CD4-positive, alpha-beta T cell treated with Interleukin-17A for 4 hours (primary cell): Measurements from ENCODE around the gene RSAD1.

Experiments
- DNase-seq: peaks from one replicate; pipeline ENCODE4 v3.0.0-alpha.2; 2020; ENCODE audit warnings: mixed read lengths

The RSAD1 gene

DNA sequence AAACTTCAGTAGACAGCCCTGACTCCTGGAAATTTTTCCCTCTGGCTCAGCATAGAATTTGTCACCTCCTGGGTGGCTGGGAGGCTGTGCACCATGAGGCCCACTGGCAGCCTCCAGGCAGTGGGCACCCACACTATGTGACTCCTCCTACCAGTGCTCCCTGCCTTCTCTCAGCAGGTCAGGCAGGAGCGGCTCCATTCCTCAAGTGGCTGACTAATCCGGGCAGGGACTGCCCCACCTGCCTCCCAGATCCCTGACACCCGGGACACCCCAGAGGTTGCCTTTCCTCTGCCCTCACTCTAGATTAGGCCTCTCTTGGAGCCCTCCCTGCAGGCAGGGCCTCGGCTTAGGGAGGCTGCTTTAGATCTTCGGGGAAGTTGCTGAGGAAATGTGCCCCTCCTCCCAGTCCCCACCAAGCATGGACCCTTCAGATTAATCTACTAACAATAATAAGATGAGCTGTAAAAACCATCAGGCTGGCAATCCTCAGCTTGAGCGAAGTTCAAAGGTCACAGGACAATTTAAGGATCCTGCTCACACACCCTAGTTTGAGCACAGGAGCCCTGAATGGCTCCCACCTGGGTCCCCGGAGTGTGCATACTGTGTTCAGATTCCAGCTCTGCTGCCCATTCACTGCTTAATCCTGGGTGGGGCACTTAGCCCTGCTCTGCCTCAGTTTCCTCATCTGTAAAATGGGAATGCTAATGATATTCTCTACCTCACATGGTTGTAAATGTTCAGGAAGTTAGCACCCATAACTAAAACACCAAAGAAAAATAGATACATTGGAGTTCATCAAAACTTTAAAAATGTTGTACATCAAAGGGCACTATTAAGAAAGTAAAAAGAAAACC lies 19.6 kb downstream of the RSAD1 start:
- DNase-seq, result no peak

DNA sequence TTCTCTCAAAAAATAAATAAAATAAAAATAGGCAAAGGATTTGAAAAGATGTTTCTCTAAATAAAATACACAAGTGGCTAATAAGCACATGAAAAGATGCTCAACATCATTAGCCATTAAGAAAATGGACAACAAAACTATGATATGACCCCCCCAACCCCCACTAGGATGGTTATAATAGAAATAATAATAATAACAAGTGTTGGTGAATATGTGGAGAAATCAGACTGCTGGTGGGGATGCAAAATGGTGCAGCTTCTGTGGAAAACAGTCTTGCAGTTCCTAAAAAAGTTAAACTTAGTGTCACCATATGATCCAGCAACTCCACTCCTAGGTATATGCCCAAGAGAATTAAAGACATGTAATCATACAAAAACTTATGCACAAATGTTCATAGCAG lies 20.6 kb downstream of the RSAD1 start:
- DNase-seq, result no peak

DNA sequence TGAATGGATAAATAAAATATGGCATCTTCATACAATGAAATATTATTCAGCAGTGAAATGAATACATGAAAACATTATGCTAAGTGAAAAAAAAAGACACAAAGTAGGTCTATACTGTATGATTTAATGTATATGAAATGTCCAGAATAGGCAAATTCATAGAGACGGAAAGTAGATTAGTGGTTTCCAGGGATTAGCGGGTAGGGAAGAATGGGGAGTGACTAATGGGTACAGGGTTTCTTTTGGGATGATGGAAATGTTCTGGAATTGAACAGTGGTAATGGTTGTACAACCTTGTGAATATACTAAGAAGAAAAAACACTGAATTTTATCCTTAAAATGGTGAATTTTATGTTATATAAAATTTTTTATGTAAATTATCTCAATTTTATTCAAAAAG lies 21.1 kb downstream of the RSAD1 start:
- no peak for DNase-seq

DNA sequence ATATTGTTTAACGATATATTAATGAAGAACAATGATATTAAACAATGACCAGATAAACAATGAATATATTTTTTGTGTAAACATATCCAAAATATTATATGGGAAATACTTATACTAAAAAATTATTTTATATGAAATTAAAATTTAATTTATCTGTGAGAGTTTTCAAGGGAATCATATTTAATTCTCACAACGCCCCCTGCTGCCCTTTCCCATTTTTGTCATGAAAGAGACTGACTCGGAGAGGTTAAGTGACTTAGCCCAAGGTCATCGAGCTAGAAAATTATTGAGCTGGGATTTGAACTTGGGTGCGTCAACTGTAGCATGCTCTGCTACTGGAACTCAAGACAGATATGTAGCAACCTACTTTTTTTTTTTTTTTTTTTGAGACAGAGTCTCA lies 22.4 kb downstream of the RSAD1 start:
- DNase-seq, result peak; percentile 53

DNA sequence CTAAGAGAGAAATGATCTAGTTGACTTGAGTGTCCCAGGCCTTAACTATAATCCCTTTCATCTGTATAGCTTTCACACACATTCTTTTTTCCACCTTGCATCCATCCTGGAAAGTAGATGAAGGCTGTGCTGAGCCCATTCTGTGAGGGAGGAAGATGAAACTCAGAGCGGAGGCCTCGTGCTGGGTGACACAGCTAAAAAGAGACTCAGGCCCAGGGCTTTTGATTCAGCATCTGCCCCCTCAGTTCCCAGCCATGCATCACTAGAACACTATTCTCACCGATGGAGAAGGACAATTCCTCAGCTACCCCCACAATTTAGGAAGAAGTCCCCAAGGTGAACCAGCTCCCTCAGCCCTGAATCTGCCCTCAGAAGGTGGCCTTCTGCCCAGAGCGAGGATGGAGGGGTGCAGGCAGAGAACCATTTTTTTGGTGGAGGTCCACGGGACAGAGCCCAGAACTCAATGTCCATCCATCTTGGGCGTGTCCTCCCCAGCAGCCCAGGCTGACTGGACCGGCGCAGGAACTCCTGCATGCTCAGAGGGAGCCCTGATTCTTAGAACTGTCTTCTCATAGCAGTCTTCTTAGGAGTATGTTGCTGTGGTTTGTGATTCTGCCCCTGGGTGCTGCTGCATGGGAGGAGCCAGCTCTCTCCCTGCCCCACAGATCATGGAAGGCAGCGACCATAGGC lies 23.8 kb downstream of the RSAD1 start:
- DNase-seq, result no peak

DNA sequence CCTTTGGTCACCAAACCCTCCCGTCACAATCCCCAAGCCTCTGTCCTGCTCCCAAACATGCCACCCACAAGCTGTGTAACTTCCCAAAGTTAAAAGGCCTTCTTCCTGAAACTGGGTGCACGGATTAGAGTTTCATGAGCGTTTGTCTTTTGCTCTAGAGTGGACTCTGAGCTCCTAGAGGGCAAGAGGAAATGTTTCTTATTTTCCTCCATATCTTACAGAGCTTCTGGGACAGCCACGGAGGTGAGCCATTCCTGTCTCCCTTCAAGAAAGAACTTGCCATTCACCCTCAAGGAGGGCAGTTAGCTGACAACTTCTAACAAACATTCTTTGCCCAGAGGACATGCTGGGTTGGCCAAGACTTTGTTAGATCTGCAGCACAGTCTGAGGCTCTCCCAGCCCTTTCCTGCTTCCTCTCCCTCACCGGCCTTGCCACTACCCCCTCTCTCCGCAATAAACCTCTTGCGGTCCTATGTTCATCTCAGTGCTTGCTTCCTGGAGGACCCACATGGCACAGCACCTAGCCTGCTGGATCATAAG lies 27.0 kb downstream of the RSAD1 start:
- DNase-seq, result no peak

DNA sequence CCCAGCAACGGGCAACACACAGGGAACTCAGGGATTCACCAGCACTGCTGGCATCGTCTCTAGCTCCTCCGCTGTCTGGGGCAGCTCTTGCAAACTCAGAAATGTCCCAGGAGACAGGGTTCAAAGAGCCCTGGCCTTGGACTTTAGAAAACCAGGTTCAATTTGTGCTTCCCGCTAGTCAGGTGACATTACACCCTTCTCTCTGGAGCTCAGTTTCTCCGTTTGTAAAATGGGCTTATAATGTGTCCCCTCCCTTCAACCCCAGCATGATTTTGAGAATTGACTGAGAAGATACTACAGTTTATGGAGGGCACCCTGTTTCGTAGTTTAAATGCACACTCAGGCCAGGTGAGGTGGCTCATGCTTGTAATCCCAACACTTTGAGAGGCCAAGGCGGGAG lies 27.6 kb downstream of the RSAD1 start:
- no peak for DNase-seq

DNA sequence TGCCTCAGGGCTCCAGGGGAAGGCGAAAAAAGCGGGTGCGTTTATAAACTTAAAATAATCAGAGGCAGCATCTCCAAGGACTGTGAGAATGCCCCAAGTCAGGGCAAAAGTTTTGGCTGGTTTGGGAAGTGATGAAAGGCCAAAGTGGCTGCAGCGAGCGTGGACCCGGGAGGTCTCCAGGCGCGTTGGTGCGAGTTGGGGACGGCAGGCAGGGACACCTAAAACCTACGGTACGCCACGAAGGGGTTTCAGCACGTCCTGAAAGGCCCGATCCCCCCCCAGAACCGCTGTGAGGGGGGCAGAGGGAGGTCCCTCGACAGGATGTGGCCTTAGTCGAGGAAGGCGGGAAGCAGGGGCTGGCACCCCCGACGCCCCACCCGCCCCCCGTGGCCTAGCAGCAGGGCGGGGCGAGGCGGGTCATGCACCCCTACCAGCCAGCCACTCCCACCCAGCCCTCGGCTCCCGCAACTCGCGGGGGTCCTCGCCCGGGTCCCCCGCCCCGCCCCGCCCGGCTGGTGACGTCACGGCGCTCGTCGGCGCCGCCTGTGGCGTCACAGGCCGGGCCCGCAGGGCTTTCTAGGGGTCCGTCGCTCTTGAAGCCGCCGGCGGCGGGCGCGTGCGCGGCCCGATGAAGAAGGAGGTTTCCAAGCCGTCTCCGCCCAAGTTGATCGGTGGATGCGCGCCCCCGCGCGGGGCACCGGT lies 29.4 kb downstream of the RSAD1 start, which contains the start of gene MYCBPAP:
TSS of gene MYCBPAP (plus strand) at position 569 of the 702 bp plus-strand sequence. CDS start 236 bp downstream, outside the sequence.
- peak; percentile 84 for DNase-seq

DNA sequence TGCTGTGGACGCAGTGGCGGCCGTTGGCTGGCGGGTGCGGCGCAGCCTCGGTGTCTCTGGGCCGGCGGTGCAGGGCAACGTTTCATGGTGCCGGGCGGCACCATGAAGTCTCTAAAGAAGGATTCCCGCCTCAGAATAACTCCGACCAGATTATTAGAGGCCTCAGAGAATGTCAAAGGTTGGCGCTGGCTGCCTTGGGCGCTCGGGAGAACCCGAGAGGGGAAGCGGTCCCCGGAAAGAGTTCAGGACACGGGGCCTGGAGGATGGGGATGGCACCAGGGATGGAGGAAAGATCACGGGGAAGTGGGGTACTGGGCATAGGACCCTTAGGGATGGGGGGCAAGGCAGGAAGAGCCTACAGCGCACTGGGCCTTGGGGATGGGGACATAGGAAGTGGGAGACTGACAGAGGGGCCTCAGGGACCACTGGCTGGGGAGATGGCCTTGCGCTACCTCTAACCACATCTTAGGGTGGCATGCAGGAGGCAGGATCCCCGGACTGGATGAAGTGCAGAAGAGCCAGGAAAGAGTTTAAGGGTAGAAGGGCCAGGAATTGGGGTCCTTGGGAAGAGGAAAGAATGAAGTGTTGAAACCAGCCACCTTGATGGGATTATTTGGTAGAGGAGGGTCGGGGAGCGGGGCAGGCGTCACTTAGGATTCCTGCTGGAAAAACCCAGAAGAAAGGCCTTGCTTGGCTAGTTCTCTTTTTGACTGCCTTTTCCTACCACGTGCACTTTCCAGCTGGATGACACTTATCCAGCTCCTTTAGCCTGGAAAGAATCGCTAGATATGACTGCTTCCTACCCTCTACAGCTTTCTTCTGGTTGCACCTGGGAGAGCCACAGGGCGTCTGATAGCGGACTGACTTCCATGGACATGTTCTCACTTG lies 30.2 kb downstream of the RSAD1 start:
- DNase-seq, result no peak

DNA sequence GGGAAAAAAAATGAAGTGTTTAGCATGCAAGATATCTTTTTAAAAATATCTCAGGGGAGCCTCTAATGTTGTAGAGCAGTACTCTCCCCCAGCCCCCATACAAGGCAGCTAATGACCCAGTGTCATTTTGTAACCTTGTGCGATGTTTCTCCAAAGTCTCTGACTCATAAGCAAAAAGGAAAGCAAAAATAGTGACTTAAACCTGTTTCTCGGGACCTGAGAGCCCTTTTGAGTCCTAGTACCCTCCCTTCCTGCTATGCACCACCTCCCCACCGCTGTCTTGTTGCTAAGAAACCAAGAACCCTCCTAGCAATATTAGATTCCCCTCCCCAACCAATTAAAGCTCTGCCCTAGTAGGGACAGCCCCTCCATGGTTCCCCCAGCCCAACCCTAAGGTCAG lies 32.4 kb downstream of the RSAD1 start:
- DNase-seq, result peak; percentile 49

DNA sequence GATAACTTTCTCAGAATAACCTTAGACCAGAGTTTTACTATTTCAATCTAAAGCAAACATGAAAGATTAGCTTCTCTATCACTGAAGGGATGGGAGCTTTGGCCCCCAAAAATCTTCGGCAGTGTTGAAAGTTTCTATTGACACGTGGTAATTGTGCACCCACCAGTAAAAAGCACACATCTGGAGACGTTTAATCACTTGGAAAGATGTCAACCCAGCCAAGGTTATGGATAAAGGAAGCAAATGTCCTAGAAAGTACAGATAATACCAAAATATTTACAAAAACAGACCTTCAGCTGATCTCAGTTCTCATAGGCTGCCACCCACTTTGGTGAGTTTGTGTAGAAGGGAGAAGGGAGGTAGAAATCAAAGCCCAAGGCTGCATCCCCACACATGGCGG lies 34.8 kb downstream of the RSAD1 start:
- DNase-seq, result no peak

DNA sequence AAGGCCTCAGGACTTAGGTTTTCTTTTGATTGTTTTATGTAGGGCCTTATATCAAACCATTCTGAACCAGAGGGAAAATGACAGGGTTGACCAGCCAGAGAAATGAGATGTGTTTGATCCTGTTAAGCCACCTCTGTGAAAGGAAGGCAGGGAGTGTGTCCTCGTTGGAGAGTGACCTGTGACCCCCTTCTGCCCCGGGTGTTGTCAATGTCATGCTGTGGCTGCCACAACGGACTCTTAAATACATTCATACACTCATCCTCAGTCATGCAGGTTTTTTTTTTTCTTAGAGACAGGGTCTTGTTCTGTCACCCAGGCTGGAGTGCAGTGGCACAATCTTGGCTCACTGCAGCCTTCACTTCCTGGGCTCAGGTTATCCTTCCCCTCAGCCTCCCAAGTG lies 35.7 kb downstream of the RSAD1 start:
- no peak for DNase-seq

DNA sequence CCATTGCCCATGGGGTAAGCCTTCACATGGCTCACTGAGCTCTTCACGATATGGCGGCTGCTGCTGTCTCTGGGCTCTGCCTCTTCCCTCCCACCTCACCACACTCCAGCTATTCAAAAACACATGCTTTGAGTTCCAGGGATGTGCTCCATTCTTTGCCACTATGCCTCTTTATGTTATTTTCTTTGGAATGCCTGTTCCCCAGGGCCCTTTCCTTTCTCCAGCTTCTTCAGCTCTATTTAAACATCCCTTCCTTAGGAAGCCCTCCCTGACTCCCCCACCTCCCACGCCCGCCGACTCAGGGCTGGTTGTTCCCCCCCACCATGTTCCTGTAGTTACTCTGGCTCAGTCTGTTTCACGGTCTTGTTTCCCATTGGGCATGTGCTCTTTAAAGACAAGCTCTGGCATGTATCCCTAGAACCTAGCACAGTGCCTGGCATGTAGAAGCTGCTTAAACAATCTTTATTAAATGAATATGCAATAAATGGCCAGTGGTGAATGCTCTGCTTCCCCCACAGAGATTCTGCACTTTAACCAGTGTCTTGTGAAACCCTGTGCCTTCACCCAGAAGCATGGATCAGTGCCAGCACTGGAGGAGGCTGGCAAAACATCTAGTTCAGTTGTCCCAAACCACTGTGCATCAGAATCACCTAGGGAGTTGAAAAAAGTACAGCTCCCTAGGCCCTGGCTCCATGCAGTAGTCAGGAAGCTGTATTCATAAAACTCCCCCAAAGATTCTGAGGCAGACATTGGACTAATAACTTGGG lies 36.5 kb downstream of the RSAD1 start:
- no peak for DNase-seq

DNA sequence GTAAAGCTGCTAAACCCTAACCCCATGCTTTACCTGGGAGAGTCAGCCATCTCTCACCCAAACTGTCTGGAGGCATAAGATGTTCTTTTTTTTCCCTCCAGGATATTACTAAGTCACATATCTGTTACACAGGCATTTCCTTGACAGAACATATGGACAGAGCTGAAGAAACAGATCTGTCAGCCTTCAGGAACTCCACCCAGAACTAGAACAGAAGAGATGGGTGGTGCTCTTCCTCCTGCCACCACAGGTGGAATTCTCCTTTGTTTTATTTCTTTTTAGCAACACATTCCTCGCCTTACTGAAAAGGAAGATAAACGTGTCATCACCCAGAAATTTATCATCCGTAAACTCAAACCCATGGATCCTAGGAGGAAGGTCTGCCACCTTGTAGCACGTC lies 38.4 kb downstream of the RSAD1 start:
- DNase-seq, result no peak

DNA sequence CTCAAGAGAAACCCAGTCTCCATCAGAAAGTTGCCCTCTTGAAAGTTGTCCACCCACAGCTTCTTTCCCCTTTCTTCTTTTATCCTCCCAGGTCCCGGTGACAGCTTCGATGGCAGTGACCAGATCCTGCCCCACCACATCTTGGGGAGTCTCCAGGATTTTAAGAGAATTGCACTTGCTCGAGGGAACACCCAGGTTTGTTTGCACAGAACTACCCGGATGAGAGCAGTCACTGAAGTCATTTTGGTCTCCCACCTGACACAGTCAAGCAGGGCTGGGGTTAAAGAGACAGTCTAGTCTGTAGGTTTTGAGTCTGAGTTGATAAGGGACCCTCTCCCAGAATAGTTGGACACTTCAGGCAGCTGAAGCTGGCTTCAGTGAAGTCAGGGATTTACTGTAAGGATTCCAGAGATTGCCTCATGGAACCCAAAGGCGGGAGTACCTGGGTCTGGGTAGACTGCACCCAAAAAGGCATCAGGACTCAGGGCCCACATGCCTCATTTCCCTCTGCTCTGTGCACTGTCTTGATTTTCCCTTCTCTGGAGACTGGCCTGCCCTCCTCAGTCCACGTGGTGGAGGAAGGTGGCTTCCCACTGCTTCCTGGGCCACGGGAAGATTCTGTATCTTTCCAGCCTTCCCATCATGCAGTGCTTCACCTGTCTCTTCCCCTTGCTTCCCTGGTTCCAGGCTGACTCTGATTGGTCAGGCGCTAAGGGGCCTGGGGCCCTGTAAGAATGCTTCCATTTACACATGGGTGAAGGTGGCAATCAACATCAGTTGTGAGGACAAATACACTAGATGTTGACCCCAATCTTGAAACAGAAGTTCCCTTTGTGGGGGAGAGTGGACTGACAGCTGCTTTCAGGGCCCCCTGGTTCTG lies 39.1 kb downstream of the RSAD1 start:
- DNase-seq, result no peak

DNA sequence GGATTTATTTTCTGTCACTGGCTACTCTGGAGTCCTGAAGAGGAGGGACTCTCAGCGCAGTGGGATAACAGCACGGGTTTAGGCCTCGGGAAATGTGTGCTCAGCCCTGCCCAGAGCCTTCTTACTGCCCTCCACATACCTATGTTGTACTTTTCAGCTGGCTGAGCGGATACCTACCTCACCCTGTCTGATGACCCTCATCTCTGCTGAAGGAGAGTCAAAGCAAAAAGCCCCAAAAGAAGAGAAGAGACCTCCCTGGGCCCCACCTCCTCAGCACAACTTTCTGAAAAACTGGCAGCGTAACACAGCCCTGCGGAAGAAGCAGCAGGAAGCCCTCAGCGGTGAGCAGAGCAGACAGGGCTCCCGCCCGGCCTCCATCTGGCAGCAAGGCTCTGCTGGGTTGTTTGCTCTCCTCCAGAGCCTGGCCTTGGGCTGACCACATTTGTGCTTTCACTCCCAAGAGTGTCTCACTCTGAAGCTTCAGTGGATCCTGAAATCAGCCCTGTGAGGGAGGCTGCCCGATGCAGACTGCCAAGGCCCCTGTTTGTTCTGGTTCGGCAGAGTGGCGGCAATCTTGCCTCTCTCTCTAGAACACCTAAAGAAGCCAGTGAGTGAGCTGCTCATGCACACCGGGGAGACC lies 39.8 kb downstream of the RSAD1 start:
- DNase-seq, result no peak

DNA sequence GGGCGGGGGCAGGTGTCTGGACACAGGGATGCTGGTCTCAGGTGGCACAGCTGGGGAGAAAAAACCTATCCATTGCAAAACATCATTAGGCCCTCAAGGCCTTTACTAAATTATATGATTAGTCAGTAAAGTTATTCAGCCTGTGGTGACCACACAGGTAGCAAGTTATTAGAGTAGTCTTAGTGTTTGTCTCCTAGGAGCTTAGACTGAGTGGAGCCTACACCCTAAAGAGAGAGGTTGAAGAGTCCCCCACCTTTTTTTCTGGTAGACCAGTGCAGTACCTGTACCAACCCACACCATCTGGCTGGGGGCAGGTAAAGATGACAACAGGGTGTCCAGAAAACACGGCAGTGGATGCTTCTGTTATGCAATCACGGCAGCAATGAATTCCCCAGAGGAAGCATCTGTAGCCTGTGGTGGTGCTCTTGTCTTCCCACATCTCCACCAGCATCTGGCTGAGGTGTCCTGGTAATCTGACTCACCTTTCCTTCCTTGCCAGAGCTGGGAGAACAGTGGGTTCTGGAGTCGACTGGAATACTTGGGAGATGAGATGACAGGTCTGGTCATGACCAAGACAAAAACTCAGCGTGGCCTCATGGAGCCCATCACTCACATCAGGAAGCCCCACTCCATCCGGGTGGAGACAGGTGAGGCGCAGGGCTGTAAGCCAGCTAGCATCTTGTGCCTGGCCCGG lies 40.6 kb downstream of the RSAD1 start:
- no peak for DNase-seq

DNA sequence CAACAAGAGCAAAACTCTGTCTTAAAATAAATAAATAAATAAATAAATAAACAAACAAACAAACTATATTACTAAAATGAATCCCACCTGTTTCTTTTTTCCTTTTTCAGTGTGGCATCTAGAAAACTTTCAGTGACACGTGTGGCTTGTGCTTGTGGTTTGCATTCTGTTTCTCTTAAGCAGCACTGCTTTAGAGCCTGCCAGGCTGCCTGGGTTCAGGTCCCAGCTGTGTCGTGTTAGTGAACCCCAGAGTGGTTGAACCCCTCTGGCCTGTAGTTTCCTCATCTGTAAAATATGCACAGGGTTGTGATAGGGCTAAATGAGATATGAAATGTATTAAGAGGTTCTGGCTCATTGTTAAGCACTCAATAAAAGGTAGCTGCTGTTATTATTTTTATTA lies 41.8 kb downstream of the RSAD1 start:
- no peak for DNase-seq

DNA sequence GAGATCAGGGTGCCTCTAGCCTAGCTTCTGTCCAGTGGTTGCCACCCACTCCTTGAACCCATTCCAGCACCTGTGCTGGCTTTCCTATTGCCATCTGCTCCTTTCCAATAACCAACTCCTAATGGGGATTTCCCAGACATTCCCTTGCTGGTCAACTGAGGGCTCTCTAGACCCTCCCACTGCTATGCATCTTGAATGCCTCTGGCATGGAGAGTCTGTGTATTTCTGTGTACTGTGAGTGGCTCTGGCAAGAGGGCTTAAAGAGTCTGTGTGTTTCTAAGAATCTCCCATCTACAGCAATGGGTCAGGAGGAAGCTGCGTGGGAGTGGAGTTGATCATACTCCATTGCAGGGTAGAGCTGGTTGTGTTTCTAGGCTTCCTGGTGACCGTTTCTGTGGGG lies 42.9 kb downstream of the RSAD1 start:
- no peak for DNase-seq
